NCI-H2196 (cell line): Measurements from ENCODE around the gene PIM1.

ENCODE experiments used
- DNase-seq: peaks from one replicate; lab custom pipeline; 2025; ENCODE audit not compliant: unreplicated experiment; lab: John Stamatoyannopoulos, UW

Gene PIM1

GRCh38 chr6:37221585-37222124 lies 51.7 kb downstream of the PIM1 start:
- DNase-seq, result no peak

GRCh38 chr6:37222125-37222967 lies 52.4 kb downstream of the PIM1 start:
- peak; percentile 97 for DNase-seq

GRCh38 chr6:37222992-37223391 lies 53.0 kb downstream of the PIM1 start:
- no peak for DNase-seq
